ENCODE data around the gene OR10V1. TPM values are rescaled to one million over a fixed set of nuclear protein-coding genes. Genes with fewer than 3 reads are reported as not detected.

OR10V1 gene
- total and polyA plus RNA-seq, 9 of the 15 experiments (the other 6 are each of a cell fraction or from before 2014, with no cell fraction given): not detected

DNA sequence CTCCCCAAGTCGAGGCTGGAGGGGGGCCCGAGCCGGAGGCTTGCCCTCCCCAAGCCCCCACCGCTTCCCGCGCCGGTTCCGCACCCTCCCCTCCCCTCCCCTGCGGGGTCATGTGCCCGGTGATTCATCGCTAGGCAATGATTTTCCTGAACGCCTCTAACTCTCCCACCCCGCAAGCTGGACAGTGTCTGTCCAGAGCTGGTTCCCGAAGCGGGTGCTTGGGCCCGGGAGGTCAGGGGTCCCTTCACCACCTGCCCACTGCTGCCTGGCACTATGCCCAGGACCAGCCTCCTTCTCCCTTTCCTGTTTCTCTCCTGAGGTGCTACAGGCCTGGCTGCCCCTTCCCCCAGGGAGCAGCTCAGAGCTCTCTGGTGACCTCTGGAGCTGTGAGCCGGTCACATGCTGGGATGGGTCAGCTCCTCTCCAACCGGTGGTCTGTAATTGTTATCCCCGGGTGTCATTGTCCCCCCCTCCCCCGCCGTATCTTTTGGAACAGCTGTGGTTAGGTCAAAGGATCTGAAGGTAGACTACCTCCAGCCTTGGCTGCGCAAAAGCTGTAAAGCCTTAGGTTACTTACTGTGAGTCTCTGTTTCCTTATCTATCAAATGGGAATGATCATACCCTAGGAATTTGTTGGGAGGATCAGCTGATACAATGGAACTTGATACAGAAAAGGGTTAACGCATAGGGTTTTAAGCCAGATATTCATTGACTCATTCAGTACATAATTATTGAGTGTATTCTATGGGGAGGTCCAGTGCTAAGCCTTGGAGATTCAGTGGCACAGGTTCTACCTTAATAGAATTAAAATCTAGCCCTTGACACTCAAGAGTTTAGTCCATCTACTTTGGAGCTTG lies 42.3 kb upstream of the OR10V1 start (continued):
- TF ChIP-seq, protein P1, sequence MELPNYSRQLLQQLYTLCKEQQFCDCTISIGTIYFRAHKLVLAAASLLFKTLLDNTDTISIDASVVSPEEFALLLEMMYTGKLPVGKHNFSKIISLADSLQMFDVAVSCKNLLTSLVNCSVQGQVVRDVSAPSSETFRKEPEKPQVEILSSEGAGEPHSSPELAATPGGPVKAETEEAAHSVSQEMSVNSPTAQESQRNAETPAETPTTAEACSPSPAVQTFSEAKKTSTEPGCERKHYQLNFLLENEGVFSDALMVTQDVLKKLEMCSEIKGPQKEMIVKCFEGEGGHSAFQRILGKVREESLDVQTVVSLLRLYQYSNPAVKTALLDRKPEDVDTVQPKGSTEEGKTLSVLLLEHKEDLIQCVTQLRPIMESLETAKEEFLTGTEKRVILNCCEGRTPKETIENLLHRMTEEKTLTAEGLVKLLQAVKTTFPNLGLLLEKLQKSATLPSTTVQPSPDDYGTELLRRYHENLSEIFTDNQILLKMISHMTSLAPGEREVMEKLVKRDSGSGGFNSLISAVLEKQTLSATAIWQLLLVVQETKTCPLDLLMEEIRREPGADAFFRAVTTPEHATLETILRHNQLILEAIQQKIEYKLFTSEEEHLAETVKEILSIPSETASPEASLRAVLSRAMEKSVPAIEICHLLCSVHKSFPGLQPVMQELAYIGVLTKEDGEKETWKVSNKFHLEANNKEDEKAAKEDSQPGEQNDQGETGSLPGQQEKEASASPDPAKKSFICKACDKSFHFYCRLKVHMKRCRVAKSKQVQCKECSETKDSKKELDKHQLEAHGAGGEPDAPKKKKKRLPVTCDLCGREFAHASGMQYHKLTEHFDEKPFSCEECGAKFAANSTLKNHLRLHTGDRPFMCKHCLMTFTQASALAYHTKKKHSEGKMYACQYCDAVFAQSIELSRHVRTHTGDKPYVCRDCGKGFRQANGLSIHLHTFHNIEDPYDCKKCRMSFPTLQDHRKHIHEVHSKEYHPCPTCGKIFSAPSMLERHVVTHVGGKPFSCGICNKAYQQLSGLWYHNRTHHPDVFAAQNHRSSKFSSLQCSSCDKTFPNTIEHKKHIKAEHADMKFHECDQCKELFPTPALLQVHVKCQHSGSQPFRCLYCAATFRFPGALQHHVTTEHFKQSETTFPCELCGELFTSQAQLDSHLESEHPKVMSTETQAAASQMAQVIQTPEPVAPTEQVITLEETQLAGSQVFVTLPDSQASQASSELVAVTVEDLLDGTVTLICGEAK (IDR thresholded peaks at IDR 0.05): no peak
- TF ChIP-seq, protein P1 (CRISPR knock-in tag; IDR thresholded peaks at IDR 0.05): 0 out of 2 replicates have a peak, but pooled peaks have one; percentile 11
- TF ChIP-seq TEAD2 (tag; IDR thresholded peaks at IDR 0.05) (no peak), FOXJ2 (tag; IDR thresholded peaks at IDR 0.05) (no peak), RAD51 (IDR thresholded peaks at IDR 0.05; ENCODE audit: borderline replicate concordance, low read depth) (peak; percentile 78), MAZ (CRISPR knock-in tag; conservative IDR thresholded peaks at IDR 0.05 in 1 of 2, IDR thresholded peaks at IDR 0.05 in 1 of 2) (peak in 1 of 2 experiments; percentile 80; a peak in 3 of 4 replicates), BCOR (IDR thresholded peaks at IDR 0.05) (peak; percentile 82; the same call in 1 of the 2 replicates), SMARCA5 (IDR thresholded peaks at IDR 0.05) (0 out of 2 replicates have a peak, but pooled peaks have one; percentile 24), ZNF780A (CRISPR knock-in tag; IDR thresholded peaks at IDR 0.05) (no peak), MED1 (CRISPR knock-in tag; IDR thresholded peaks at IDR 0.05; ENCODE audit: borderline replicate concordance) (no peak), FOS (IDR thresholded peaks at IDR 0.05; ENCODE audit: extremely low read depth, insufficient read length) (peak; percentile 34), RBFOX2 (IDR thresholded peaks at IDR 0.05; ENCODE audit: low read depth, low read length) (peak; percentile 4; the same call in 1 of the 2 replicates), RBM25 (IDR thresholded peaks at IDR 0.05; ENCODE audit: low read depth, low read length, severe bottlenecking) (peak; percentile 77), POLR2G (IDR thresholded peaks at IDR 0.05; ENCODE audit: low read depth, low read length) (no peak), JUN (IDR thresholded peaks at IDR 0.05; ENCODE audit: borderline replicate concordance, low read depth, low read length) (peak; percentile 68), JUN (CRISPR knock-in tag; IDR thresholded peaks at IDR 0.05; ENCODE audit: borderline replicate concordance) (no peak), PCBP2 (IDR thresholded peaks at IDR 0.05; ENCODE audit: low read depth, low read length, poor library complexity, severe bottlenecking) (no peak)
- TF ChIP-seq, protein P2, sequence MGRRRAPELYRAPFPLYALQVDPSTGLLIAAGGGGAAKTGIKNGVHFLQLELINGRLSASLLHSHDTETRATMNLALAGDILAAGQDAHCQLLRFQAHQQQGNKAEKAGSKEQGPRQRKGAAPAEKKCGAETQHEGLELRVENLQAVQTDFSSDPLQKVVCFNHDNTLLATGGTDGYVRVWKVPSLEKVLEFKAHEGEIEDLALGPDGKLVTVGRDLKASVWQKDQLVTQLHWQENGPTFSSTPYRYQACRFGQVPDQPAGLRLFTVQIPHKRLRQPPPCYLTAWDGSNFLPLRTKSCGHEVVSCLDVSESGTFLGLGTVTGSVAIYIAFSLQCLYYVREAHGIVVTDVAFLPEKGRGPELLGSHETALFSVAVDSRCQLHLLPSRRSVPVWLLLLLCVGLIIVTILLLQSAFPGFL (CRISPR knock-in tag; IDR thresholded peaks at IDR 0.05): no peak
